SK-N-SH treated with all-trans-retinoic acid at 6 μM for 48 hours (cell line): Measurements from ENCODE around the gene C20orf96.

Source experiments
- ATAC-seq: fragments of 200-7000 bp; cut with Tn5 transposase; 3 replicates; pipeline ENCODE4 v1.9.1; 2020; ENCODE audit warnings: mild to moderate bottlenecking, moderate library complexity
- ARNTL ChIP-seq: fragments of 450-650 bp; formaldehyde crosslinking; IDR thresholded peaks from 2 replicates; pipeline ENCODE4 v1.5.0; 2020; ENCODE audit warnings: low read depth, mild to moderate bottlenecking, moderate library complexity, borderline replicate concordance
- BACH2 ChIP-seq: fragments of 250-450 bp; sonication (Bioruptor Pico); IDR thresholded peaks from 2 replicates; pipeline ENCODE4 v1.9.0; 2021; ENCODE audit warnings: mild to moderate bottlenecking, borderline replicate concordance
- CSDC2 ChIP-seq: fragments of 250-450 bp; sonication (Bioruptor Pico); IDR thresholded peaks from 2 replicates; pipeline ENCODE4 v1.5.0; 2020; ENCODE audit warnings: mild to moderate bottlenecking, moderate library complexity
- ESRRG ChIP-seq: fragments of 250-450 bp; sonication (Bioruptor Pico); IDR thresholded peaks from 2 replicates; pipeline ENCODE4 v1.6.1; 2021; ENCODE audit warnings: mild to moderate bottlenecking
- GLIS3 ChIP-seq: fragments of 250-450 bp; sonication (Bioruptor Pico); IDR thresholded peaks from 2 replicates; pipeline ENCODE4 v1.5.0; 2020; ENCODE audit warnings: mild to moderate bottlenecking, moderate library complexity
- ISL1 ChIP-seq: fragments of 250-450 bp; sonication (Bioruptor Pico); IDR thresholded peaks from 2 replicates; pipeline ENCODE4 v2.1.2; 2022; ENCODE audit warnings: mild to moderate bottlenecking, moderate library complexity
- OSR1 ChIP-seq: fragments of 250-450 bp; sonication (Bioruptor Pico); IDR thresholded peaks from 2 replicates; pipeline ENCODE4 v1.8.0; 2022; ENCODE audit warnings: moderate library complexity, mild to moderate bottlenecking, inconsistent platforms
- PPARA ChIP-seq: fragments of 250-450 bp; sonication (Bioruptor Pico); IDR thresholded peaks from 2 replicates; pipeline ENCODE4 v1.5.0; 2020; ENCODE audit warnings: mild to moderate bottlenecking, borderline replicate concordance
- RARB ChIP-seq: fragments of 250-450 bp; sonication (Bioruptor Pico); IDR thresholded peaks from 2 replicates; pipeline ENCODE4 v1.8.0; 2021; ENCODE audit warnings: mild to moderate bottlenecking, moderate library complexity
- SNAI2 ChIP-seq: fragments of 250-450 bp; sonication (Bioruptor Pico); IDR thresholded peaks from 2 replicates; pipeline ENCODE4 v1.5.0; 2020; ENCODE audit warnings: mild to moderate bottlenecking, moderate library complexity
- TCF4 ChIP-seq: fragments of 250-450 bp; sonication (Bioruptor Pico); IDR thresholded peaks from 2 replicates; pipeline ENCODE4 v1.8.0; 2021; ENCODE audit warnings: mild to moderate bottlenecking, moderate library complexity, borderline replicate concordance
- TOX ChIP-seq: fragments of 250-450 bp; sonication (Bioruptor Pico); IDR thresholded peaks from 2 replicates; pipeline ENCODE4 v1.8.0; 2021; ENCODE audit warnings: mild to moderate bottlenecking, moderate library complexity, borderline replicate concordance
- ZC3H10 ChIP-seq: fragments of 250-450 bp; sonication (Bioruptor Pico); IDR thresholded peaks from 2 replicates; pipeline ENCODE4 v1.5.1; 2021; ENCODE audit warnings: mild to moderate bottlenecking, moderate library complexity
- ZFP3 ChIP-seq: fragments of 250-450 bp; sonication (Bioruptor Pico); IDR thresholded peaks from 2 replicates; pipeline ENCODE4 v1.5.0; 2020; ENCODE audit warnings: mild to moderate bottlenecking, moderate library complexity
- ZNF565 ChIP-seq: fragments of 450-650 bp; formaldehyde crosslinking; conservative IDR thresholded peaks from 2 replicates; pipeline ENCODE4 v1.5.0; 2020; ENCODE audit warnings: low read depth, mild to moderate bottlenecking, moderate library complexity
- ZNF8 ChIP-seq: fragments of 450-650 bp; formaldehyde crosslinking; IDR thresholded peaks from 2 replicates; pipeline ENCODE4 v1.5.0; 2020; ENCODE audit warnings: mild to moderate bottlenecking, moderate library complexity
- TF ChIP-seq, protein P1 (sequence below): fragments of 250-450 bp; sonication (Bioruptor Pico); IDR thresholded peaks from 2 replicates; pipeline ENCODE4 v1.5.1; 2021; ENCODE audit warnings: mild to moderate bottlenecking, moderate library complexity
- TF ChIP-seq, protein P2 (sequence below): fragments of 250-450 bp; sonication (Bioruptor Pico); IDR thresholded peaks from 2 replicates; pipeline ENCODE4 v1.5.0; 2020; ENCODE audit warnings: mild to moderate bottlenecking, moderate library complexity
- TF ChIP-seq, protein P3 (sequence below): fragments of 250-450 bp; sonication (Bioruptor Pico); IDR thresholded peaks from 2 replicates; pipeline ENCODE4 v1.8.0; 2021; ENCODE audit warnings: low read depth, mild to moderate bottlenecking, moderate library complexity, borderline replicate concordance
- TF ChIP-seq, protein P4 (sequence below): fragments of 250-450 bp; sonication (Bioruptor Pico); IDR thresholded peaks from 2 replicates; pipeline ENCODE4 v1.5.1; 2020; ENCODE audit warnings: low read depth, mild to moderate bottlenecking, moderate library complexity
- TF ChIP-seq, protein P5 (sequence below): fragments of 250-450 bp; sonication (Bioruptor Pico); IDR thresholded peaks from 2 replicates; pipeline ENCODE4 v1.8.0; 2020; ENCODE audit warnings: mild to moderate bottlenecking, moderate library complexity, borderline replicate concordance

The C20orf96 gene

DNA sequence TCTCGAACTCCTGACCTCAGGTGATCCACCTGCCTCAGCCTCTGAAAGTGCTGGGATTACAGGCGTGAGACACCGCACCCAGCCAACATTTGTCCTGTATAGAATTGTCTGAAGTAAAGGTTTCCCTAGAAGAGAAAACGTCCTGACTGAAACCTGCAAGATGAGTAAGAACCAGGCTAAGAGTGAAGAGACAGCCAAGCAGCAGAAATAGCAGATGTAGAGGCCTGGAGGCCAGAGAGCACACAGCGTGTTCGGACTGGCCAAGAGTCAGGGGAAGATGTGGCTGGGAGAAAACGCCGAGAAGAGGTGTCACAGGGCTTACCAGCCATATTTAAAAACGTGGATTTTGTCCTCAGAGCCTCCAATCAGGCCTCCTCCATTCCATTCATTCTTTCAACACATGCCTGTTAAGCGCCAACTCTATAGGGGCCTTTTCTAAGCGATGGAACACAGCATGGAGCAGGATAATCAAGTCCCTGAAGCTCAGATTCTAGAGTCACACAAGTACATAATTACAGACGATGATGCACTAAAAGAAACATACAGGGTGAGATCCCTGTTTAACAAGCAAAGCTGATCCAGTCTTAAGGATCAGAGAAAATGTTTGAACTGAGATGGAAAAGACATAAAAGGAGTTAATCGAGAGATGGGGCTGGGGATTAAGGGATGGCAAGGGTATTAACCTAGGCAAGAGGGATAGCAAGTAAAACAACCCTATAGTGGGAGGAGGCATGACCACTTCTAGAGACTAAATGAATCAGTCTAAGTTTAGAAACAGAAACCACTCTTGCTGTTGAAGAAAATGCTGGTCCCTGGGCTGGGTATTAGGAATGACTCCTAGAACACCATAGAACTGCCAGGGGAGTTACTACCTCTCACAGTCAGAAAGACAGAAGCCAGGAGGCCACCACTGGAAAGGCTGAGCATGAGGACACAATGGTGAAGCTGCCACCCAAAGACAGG is 11.6 kb upstream of the C20orf96 start:
- no peak for ATAC-seq
- TF ChIP-seq TOX (CRISPR knock-in tag), result no peak
- no peak for TF ChIP-seq ISL1 (CRISPR knock-in tag)
- no peak for TF ChIP-seq GLIS3 (CRISPR knock-in tag)
- TF ChIP-seq, protein P1, sequence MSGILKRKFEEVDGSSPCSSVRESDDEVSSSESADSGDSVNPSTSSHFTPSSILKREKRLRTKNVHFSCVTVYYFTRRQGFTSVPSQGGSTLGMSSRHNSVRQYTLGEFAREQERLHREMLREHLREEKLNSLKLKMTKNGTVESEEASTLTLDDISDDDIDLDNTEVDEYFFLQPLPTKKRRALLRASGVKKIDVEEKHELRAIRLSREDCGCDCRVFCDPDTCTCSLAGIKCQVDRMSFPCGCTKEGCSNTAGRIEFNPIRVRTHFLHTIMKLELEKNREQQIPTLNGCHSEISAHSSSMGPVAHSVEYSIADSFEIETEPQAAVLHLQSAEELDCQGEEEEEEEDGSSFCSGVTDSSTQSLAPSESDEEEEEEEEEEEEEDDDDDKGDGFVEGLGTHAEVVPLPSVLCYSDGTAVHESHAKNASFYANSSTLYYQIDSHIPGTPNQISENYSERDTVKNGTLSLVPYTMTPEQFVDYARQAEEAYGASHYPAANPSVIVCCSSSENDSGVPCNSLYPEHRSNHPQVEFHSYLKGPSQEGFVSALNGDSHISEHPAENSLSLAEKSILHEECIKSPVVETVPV (CRISPR knock-in tag), result no peak
- TF ChIP-seq ZC3H10 (CRISPR knock-in tag), result no peak
- TF ChIP-seq OSR1 (CRISPR knock-in tag), result no peak
- TF ChIP-seq ZNF8, result no peak
- no peak for TF ChIP-seq BACH2
- no peak for TF ChIP-seq CSDC2

DNA sequence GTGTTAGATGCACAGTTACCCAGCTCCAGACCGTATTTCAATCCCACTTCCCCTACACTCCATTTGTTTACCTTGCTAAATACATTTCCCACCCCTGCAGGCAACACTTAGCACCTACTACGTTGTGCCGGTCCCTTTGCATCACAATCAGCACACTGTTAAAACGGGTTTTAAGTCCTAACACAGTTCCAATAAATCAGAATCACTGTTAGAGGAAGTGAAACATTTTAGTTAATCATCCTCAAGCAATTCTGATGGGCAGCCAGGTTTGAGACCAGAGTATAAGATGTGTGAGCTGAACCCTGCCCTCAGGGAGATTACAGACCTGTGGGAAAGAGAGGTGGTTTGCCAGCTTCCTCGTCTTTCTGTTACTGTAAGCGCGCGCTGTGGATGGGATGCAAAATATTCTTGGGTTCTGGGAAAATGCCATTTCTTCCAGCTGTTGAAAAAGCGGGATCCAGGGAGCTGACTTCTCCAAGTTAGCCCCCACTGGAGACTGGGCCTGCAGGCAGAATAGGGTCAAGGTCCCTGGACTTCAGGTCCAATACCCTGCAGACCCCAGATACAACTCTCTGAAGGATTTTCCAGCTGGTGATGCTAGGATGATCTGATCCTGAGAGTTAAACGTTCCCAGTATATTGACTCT is 9.9 kb upstream of the C20orf96 start:
- TF ChIP-seq TCF4 (CRISPR knock-in tag), result no peak
- no peak for TF ChIP-seq OSR1 (CRISPR knock-in tag)
- no peak for TF ChIP-seq RARB (CRISPR knock-in tag)
- TF ChIP-seq, protein P2, sequence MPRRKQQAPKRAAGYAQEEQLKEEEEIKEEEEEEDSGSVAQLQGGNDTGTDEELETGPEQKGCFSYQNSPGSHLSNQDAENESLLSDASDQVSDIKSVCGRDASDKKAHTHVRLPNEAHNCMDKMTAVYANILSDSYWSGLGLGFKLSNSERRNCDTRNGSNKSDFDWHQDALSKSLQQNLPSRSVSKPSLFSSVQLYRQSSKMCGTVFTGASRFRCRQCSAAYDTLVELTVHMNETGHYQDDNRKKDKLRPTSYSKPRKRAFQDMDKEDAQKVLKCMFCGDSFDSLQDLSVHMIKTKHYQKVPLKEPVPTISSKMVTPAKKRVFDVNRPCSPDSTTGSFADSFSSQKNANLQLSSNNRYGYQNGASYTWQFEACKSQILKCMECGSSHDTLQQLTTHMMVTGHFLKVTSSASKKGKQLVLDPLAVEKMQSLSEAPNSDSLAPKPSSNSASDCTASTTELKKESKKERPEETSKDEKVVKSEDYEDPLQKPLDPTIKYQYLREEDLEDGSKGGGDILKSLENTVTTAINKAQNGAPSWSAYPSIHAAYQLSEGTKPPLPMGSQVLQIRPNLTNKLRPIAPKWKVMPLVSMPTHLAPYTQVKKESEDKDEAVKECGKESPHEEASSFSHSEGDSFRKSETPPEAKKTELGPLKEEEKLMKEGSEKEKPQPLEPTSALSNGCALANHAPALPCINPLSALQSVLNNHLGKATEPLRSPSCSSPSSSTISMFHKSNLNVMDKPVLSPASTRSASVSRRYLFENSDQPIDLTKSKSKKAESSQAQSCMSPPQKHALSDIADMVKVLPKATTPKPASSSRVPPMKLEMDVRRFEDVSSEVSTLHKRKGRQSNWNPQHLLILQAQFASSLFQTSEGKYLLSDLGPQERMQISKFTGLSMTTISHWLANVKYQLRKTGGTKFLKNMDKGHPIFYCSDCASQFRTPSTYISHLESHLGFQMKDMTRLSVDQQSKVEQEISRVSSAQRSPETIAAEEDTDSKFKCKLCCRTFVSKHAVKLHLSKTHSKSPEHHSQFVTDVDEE (CRISPR knock-in tag), result no peak
- no peak for ATAC-seq

DNA sequence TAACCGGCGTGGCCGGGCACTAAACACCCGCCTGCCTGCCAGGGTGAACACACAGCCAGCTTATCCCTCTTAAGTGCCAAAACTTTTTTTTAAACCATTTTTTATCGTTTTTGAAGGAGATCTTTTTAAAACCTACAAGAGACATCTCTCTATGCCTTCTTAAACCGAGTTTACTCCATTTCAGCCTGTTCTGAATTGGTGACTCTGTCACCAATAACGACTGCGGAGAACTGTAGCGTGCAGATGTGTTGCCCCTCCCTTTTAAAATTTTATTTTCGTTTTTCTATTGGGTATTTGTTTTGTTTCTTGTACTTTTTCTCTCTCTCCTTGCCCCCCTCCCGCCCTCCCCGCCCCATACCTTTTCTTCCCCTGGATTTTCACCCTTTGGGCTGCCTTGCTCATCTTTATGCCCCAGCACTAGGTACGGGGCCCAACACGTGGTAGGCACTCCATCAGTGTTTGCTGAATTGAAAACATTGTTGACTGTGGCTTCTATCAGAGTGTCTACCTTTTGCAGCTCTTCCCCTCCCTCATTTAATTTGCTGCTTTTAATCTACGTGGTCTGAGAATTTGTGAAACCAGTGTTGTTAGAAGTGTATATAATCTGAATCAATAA is 8.3 kb upstream of the C20orf96 start:
- TF ChIP-seq, protein P3, sequence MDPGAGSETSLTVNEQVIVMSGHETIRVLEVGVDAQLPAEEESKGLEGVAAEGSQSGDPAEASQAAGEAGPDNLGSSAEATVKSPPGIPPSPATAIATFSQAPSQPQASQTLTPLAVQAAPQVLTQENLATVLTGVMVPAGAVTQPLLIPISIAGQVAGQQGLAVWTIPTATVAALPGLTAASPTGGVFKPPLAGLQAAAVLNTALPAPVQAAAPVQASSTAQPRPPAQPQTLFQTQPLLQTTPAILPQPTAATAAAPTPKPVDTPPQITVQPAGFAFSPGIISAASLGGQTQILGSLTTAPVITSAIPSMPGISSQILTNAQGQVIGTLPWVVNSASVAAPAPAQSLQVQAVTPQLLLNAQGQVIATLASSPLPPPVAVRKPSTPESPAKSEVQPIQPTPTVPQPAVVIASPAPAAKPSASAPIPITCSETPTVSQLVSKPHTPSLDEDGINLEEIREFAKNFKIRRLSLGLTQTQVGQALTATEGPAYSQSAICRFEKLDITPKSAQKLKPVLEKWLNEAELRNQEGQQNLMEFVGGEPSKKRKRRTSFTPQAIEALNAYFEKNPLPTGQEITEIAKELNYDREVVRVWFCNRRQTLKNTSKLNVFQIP, result no peak
- TF ChIP-seq TCF4 (CRISPR knock-in tag), result no peak
- no peak for ATAC-seq

DNA sequence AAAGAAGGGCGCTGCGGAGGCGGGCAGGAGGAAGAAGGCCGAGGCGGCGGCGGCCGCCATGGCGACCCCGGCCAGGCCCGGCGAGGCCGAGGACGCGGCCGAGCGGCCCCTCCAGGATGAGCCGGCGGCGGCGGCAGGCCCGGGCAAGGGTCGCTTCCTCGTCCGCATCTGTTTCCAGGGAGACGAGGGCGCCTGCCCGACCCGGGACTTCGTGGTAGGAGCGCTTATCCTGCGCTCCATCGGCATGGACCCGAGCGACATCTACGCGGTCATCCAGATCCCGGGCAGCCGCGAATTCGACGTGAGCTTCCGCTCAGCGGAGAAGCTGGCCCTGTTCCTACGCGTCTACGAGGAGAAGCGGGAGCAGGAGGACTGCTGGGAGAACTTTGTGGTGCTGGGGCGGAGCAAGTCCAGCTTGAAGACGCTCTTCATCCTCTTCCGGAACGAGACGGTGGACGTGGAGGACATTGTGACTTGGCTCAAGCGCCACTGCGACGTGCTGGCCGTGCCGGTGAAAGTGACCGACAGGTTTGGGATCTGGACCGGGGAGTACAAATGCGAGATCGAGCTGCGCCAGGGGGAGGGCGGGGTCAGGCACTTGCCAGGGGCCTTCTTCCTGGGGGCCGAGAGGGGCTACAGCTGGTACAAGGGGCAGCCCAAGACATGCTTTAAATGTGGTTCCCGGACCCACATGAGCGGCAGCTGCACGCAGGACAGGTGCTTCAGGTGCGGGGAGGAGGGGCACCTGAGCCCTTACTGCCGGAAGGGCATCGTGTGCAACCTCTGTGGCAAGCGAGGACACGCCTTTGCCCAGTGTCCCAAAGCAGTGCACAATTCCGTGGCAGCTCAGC is 7.6 kb upstream of the C20orf96 start:
- TF ChIP-seq, protein P3, result no peak
- TF ChIP-seq OSR1 (CRISPR knock-in tag) (no peak), ARNTL (CRISPR knock-in tag) (no peak), GLIS3 (CRISPR knock-in tag) (no peak), BACH2 (no peak), CSDC2 (no peak), ZNF8 (no peak), PPARA (CRISPR knock-in tag) (no peak), ZFP3 (CRISPR knock-in tag) (no peak), ESRRG (CRISPR knock-in tag) (no peak), ZNF565 (CRISPR knock-in tag) (no peak), ISL1 (CRISPR knock-in tag) (no peak), RARB (CRISPR knock-in tag) (no peak), SNAI2 (CRISPR knock-in tag) (no peak)
- TF ChIP-seq, protein P4, sequence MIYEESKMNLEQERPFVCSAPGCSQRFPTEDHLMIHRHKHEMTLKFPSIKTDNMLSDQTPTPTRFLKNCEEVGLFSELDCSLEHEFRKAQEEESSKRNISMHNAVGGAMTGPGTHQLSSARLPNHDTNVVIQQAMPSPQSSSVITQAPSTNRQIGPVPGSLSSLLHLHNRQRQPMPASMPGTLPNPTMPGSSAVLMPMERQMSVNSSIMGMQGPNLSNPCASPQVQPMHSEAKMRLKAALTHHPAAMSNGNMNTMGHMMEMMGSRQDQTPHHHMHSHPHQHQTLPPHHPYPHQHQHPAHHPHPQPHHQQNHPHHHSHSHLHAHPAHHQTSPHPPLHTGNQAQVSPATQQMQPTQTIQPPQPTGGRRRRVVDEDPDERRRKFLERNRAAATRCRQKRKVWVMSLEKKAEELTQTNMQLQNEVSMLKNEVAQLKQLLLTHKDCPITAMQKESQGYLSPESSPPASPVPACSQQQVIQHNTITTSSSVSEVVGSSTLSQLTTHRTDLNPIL (CRISPR knock-in tag), result no peak
- TF ChIP-seq, protein P5, sequence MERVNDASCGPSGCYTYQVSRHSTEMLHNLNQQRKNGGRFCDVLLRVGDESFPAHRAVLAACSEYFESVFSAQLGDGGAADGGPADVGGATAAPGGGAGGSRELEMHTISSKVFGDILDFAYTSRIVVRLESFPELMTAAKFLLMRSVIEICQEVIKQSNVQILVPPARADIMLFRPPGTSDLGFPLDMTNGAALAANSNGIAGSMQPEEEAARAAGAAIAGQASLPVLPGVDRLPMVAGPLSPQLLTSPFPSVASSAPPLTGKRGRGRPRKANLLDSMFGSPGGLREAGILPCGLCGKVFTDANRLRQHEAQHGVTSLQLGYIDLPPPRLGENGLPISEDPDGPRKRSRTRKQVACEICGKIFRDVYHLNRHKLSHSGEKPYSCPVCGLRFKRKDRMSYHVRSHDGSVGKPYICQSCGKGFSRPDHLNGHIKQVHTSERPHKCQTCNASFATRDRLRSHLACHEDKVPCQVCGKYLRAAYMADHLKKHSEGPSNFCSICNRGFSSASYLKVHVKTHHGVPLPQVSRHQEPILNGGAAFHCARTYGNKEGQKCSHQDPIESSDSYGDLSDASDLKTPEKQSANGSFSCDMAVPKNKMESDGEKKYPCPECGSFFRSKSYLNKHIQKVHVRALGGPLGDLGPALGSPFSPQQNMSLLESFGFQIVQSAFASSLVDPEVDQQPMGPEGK (CRISPR knock-in tag), result no peak
- peak; percentile 19 for ATAC-seq
